Cardiac muscle cell (in vitro differentiated cells and primary cell): ENCODE data around the gene GRWD1. TPM values are rescaled to one million over a fixed set of nuclear protein-coding genes. Genes with fewer than 3 reads are reported as not detected.

Experiments used
- DNase-seq, 2 donors: peaks; one replicate each; pipeline versions ENCODE4 v3.0.0 to v3.0.0-alpha.2; 2010 to 2017; ENCODE audit warnings: low read depth in 1 of 2, low spot score in 1 of 2
- H3K27ac ChIP-seq: fragments of 200-600 bp; sonication (generic); 2 replicates; pipeline ENCODE4 v1.5.1; 2016
- H3K27me3 ChIP-seq: fragments of 200-600 bp; sonication (generic); 2 replicates; pipeline ENCODE4 v1.6.0; 2016; ENCODE audit warnings: control low read depth
- H3K36me3 ChIP-seq: fragments of 200-600 bp; sonication (generic); 2 replicates; pipeline ENCODE4 v1.5.1; 2016; ENCODE audit warnings: control low read depth
- H3K4me1 ChIP-seq: fragments of 200-600 bp; sonication (generic); 2 replicates; pipeline ENCODE4 v1.8.1; 2017; ENCODE audit warnings: low read depth, mild to moderate bottlenecking, mixed run types
- H3K4me3 ChIP-seq: fragments of 200-600 bp; sonication (generic); 2 replicates; pipeline ENCODE4 v1.5.1; 2016; ENCODE audit warnings: mild to moderate bottlenecking
- H3K9me3 ChIP-seq: fragments of 200-600 bp; sonication (generic); 2 replicates; pipeline ENCODE4 v1.5.1; 2017; ENCODE audit warnings: low read depth, mild to moderate bottlenecking, control low read depth
- polyA plus RNA-seq: library from polyadenylated mRNA; unstranded; fragments of >200 nt; fragmentation: Nextera tagmentation; extraction: Ambion mirVana; gene quantifications from 2 replicates; pipeline ENCODE4 v1.2.1, GENCODE V29; 2016
- total RNA-seq: library from RNA; depleted of rRNA; stranded (reverse); fragments of >200 nt; gene quantifications from 2 replicates; pipeline ENCODE4 v1.2.3, GENCODE V29; 2016
- TF ChIP-seq, protein P1 (sequence below): IDR thresholded peaks from 2 replicates; pipeline ENCODE4 v1.5.1; 2012; ENCODE audit warnings: low read depth, mild to moderate bottlenecking, low read length

The GRWD1 gene
- total and polyA plus RNA-seq, 2 experiments from 2014 or later, result 24.2 to 38.6 TPM

DNA sequence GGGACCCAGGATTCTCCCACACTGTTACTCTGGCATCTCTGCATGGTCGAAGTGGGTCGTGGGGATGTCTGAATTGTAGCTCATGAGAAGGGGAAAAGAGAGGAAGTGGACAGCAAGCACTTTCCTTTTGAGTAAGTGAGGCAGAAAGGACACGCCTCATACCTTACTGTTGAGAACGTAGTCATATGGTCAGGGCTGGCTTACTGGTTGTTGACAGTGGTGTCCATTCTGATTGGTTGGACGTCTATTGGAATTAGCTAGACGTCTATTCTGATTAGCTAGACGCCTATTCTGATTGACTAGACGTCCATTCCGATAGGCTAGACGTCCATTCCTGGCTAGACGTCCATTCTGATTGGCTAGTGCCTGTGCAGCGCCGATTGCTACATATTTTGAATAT lies 39.9 kb upstream of the GRWD1 start:
- Histone ChIP-seq H3K36me3 (no peaks in the 10 kb centered on the region), H3K4me3 (no peak overlapping the region), H3K27me3 (no peaks in the 10 kb centered on the region), H3K4me1 (no peaks in the 10 kb centered on the region), H3K27ac (no peak overlapping the region), H3K9me3 (no peaks in the 10 kb centered on the region)
- DNase-seq, result no peak
- TF ChIP-seq, protein P1, sequence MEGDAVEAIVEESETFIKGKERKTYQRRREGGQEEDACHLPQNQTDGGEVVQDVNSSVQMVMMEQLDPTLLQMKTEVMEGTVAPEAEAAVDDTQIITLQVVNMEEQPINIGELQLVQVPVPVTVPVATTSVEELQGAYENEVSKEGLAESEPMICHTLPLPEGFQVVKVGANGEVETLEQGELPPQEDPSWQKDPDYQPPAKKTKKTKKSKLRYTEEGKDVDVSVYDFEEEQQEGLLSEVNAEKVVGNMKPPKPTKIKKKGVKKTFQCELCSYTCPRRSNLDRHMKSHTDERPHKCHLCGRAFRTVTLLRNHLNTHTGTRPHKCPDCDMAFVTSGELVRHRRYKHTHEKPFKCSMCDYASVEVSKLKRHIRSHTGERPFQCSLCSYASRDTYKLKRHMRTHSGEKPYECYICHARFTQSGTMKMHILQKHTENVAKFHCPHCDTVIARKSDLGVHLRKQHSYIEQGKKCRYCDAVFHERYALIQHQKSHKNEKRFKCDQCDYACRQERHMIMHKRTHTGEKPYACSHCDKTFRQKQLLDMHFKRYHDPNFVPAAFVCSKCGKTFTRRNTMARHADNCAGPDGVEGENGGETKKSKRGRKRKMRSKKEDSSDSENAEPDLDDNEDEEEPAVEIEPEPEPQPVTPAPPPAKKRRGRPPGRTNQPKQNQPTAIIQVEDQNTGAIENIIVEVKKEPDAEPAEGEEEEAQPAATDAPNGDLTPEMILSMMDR, result no peak

DNA sequence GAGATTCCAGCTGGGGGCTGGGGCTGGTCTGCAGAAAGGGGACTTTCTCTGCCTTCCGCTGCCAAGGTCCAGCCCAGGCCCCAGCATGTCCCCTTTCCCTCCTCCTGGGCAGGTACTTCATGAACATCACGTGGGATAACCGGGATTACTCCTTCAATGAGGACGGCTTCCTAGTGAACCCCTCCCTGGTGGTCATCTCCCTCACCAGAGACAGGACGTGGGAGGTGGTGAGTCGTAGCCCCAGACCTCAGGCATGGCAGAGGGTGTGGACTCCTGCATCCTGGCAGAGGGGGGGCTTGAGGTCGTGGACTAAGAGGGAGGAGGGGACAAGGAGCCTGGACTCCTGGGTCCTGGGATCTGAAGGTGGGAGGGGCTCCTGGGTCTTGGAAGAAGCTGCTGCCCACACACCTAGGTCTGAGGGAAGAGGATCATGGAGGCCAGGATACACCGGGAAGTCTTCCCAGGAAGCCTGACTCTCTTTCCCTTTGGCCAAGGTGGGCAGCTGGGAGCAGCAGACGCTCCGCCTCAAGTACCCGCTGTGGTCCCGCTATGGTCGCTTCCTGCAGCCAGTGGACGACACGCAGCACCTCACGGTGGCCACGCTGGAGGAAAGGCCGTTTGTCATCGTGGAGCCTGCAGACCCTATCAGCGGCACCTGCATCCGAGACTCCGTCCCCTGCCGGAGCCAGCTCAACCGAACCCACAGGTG lies 31.8 kb upstream of the GRWD1 start:
- peaks cover 8% of the 10 kb centered on the region for H3K4me1 ChIP-seq
- H3K27me3 ChIP-seq, result no peaks in the 10 kb centered on the region
- H3K27ac ChIP-seq, result no peak overlapping the region
- H3K4me3 ChIP-seq, result no peak overlapping the region
- TF ChIP-seq, protein P1, result no peak
- H3K9me3 ChIP-seq, result no peaks in the 10 kb centered on the region
- DNase-seq, result no peak
- H3K36me3 ChIP-seq, result no peaks in the 10 kb centered on the region

DNA sequence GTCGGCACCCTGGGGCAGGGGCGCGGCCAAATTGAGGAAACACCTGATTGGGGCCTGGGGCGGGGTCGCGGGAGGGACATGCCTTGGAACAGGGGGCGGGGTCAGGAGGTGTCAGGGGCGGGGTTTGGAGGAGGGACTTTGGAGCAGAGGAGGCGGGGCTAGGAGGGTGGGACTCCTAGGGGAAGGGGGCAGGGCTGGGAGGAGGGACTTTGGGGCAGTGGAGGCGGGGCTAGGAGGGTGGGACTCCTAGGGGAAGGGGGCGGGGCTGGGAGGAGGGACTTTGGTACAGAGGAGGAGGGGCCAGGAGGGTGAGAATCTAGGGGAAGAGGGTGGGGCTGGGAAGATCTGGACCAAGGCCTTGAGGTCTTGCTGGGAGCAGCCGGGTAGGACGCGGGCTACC lies 30.4 kb upstream of the GRWD1 start:
- Histone ChIP-seq H3K4me1 (peaks cover 8% of the 10 kb centered on the region), H3K27ac (no peak overlapping the region), H3K36me3 (no peaks in the 10 kb centered on the region), H3K9me3 (no peaks in the 10 kb centered on the region), H3K4me3 (no peak overlapping the region), H3K27me3 (no peaks in the 10 kb centered on the region)
- DNase-seq, result peak; percentile 57 to 66
- TF ChIP-seq, protein P1, result no peak

DNA sequence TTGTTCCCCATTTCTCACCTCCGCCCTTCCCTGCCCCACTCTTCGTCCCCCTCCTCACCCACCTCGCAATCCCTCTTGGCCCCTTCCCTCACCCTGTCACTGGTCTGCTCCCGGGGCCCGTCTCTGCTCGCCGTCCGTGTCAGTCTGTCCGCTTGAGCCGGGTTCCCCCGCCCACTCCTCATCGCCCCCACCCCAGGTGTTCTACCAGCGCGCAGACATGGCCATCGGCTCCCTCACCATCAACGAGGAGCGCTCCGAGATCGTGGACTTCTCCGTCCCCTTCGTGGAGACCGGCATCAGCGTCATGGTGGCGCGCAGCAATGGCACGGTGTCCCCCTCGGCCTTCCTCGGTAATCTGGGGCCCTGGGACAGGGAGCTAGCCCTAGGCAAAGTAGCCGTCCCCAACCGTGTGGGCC lies 30.0 kb upstream of the GRWD1 start:
- Histone ChIP-seq H3K9me3 (no peaks in the 10 kb centered on the region), H3K4me1 (peaks cover 8% of the 10 kb centered on the region), H3K27ac (no peak overlapping the region), H3K36me3 (no peaks in the 10 kb centered on the region), H3K27me3 (no peaks in the 10 kb centered on the region), H3K4me3 (no peak overlapping the region)
- no peak for DNase-seq
- TF ChIP-seq, protein P1, result no peak

DNA sequence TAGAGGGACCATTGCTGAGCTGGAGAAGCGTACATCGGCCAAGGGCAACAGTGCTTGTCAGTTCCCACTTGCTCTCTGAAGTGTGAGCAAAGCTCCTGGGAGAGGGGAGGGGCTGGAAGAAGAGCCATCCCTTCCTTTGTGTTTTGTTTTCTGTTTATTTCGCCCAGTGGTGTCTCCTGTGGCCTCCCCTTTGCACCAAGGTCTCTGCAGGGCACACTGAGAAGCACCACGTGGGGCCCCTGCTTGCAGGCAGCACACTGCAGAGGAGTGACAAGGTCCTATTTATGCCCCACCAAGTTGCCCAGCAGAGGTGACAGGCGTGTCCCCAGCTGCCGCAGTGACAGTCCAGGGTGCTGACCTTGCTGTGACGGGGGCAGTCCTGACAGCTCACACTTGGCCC lies 28.4 kb upstream of the GRWD1 start:
- H3K4me1 ChIP-seq, result peaks cover 8% of the 10 kb centered on the region
- no peak overlapping the region for H3K4me3 ChIP-seq
- no peaks in the 10 kb centered on the region for H3K9me3 ChIP-seq
- DNase-seq, result no peak
- H3K36me3 ChIP-seq, result no peaks in the 10 kb centered on the region
- H3K27ac ChIP-seq, result peak overlapping the region; percentile 43
- TF ChIP-seq, protein P1, result no peak
- no peaks in the 10 kb centered on the region for H3K27me3 ChIP-seq
